Endometrial microvascular endothelial cells (primary cell): ENCODE results near the gene CD93. TPM values are rescaled to one million over a fixed set of nuclear protein-coding genes. Genes with fewer than 3 reads are reported as not detected.

Experiments
- in situ Hi-C: cut with HindIII; loops from 2 replicates; pipeline ENCODE4 v1.10.0; 2017; ENCODE audit warnings: low sequenced_read_pairs, low pct_unique_long_range_greater_than_20kb; ENCODE audit errors: inconsistent ontology term
- total RNA-seq: library from RNA; depleted of rRNA; stranded (reverse); fragments of >200 nt; gene quantifications from one replicate; pipeline ENCODE4 v1.2.3, GENCODE V29; 2015; ENCODE audit errors: inconsistent ontology term

The CD93 gene, protein sequence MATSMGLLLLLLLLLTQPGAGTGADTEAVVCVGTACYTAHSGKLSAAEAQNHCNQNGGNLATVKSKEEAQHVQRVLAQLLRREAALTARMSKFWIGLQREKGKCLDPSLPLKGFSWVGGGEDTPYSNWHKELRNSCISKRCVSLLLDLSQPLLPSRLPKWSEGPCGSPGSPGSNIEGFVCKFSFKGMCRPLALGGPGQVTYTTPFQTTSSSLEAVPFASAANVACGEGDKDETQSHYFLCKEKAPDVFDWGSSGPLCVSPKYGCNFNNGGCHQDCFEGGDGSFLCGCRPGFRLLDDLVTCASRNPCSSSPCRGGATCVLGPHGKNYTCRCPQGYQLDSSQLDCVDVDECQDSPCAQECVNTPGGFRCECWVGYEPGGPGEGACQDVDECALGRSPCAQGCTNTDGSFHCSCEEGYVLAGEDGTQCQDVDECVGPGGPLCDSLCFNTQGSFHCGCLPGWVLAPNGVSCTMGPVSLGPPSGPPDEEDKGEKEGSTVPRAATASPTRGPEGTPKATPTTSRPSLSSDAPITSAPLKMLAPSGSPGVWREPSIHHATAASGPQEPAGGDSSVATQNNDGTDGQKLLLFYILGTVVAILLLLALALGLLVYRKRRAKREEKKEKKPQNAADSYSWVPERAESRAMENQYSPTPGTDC
- total RNA-seq, result 477 TPM

DNA sequence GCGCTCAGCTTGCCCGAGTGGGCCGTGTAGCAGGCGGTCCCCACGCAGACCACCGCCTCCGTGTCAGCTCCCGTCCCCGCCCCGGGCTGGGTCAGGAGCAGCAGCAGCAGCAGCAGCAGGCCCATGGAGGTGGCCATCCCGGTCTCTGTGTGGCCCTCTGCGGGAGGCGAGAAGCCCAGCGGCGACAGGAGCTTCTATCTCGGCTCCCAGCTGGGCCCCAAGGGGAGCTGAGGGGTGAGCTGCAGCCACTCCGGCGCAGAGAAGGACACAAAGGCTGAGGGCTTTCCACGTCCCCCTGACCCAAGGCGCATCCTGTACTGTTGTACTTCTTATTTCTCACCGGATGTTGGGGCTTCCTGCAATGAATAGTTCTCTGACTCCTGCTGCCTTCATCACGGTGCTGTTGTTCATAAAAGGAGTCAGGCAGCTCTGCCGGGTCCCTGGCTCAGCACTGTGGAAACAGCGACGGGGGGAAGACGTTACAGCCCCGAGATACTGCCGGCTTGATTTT, at the start of gene CD93:
Gene CD93 (minus strand): TSS at position 269 of the 511 bp plus-strand sequence. CDS start 132 bp downstream, at position 137.
- in situ Hi-C loops, result no loop called here

DNA sequence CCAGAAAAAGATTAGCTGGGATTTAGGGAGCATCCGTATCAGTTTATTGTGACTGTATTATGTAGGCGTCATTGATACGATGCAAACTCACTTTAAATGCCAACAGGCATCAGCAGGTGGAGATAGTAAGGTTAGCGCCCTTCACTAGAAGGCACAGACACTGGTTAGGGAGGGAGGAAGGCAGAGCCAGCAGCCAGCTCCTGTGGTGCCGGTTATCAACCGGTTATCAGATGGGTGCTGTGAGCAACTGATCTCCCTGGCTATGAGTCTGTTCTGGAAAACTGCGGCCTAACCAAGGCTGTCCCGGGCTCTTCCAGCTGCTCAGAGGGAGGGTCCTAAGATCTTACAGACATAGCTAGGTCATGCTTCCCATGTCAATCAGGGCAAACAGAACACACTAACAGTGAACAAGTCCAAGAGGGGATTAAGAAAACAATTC, 47.5 kb upstream of the CD93 start:
- in situ Hi-C loops, result no loop called here

DNA sequence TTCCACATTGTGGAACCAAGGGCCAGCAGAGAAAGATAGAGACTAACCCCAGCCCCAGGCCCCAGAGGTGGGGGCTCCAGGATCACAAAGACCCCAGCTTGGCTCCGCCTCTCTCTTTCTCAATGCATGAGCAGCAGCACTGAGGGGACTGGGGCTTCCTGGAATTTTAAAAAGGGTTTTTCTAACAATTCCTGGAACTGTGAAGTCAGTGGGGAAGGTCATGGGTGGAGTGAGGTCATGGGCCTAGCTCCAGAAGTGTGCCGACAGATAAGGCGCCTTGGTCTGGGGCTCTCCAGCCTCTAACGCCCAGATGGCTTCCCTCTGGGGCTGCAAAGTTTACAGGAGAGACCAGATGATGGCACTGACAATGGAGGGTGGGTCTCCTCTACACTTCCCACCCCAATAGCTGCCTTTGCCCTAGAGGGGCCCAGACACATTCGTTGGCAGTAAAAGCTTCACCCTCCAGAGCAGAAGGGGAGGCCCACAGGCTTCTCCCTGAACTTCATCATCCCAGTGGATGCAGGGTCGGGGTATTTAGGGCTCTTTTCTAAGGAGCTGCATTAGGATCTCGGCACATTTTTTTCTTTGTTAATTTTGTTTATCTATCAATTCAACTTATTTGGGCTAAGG, 46.9 kb upstream of the CD93 start:
- in situ Hi-C loops, result no loop called here

DNA sequence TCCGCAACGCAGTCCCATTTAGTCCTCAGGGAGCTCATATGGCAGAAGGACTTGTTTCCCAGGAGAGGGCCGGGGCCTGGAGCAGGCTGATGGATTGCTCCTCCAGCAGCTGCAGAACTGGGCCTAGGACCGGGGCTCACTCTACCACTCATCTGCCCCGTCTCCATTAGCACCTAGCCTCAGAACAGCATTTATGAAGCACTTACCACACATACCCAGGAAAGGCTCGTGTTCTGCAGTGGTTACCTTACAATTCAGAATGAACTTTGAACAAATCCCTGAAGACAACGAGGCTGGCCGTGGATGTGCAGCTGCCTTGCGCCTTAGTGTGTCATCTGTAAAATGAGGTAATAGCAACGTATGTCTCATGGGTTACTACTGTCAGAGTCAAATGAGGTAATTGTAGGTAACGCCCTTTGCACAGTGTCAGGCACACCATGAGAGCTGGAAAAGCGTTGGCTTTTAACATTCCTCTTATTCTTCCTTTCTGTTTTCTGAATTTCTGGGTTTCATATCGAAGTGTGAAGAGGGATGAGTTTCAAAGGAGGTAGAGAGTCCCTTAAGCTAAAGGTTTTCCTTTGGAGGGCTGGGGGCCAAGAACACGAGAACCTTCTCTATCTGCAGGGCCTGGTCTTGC, 46.3 kb upstream of the CD93 start:
- in situ Hi-C loops, result no loop called here

DNA sequence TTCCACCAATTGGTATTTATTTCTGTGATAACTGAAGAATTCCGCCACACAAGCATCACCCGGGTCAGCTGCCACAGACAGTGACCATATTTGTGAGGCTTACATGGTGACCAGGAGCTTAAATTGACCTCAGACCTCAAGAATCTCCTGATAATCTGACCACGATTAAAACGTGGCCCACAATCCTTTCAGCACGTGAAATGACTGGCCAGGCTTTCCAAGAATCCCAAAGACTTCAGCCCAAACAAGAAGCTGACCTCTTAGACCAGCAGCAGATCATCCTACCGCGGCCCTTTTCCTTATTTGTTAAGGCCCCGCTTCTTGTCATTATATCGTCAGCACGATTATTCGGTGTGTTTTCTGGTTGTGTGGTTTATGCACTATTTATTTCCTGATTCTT, 45.6 kb upstream of the CD93 start:
- in situ Hi-C loops, result no loop called here

DNA sequence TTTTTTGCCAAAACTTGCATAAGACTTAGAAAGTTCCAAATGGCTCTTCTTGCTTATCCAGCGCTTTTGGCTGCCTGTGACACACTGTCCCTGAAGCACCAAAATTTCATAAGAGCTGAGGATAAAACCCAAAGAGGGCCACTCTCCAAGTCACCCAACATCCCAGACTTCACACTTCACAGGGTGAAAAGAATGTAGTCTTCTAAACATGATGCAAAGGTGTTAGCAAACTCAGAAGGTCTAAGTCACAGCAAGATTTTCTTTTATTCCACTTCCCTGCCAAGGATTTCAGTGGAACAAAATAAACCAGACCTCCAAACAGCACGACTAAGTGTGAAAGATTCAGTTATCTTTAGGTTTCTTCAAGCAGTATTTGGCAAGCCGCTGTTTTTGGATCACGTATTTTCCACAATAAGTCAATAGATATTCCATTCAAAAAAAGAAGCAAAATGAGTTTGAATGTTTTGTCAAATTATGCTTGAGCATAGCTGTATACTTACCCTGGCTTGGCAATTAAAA, 44.6 kb upstream of the CD93 start:
- in situ Hi-C loops, result no loop called here

DNA sequence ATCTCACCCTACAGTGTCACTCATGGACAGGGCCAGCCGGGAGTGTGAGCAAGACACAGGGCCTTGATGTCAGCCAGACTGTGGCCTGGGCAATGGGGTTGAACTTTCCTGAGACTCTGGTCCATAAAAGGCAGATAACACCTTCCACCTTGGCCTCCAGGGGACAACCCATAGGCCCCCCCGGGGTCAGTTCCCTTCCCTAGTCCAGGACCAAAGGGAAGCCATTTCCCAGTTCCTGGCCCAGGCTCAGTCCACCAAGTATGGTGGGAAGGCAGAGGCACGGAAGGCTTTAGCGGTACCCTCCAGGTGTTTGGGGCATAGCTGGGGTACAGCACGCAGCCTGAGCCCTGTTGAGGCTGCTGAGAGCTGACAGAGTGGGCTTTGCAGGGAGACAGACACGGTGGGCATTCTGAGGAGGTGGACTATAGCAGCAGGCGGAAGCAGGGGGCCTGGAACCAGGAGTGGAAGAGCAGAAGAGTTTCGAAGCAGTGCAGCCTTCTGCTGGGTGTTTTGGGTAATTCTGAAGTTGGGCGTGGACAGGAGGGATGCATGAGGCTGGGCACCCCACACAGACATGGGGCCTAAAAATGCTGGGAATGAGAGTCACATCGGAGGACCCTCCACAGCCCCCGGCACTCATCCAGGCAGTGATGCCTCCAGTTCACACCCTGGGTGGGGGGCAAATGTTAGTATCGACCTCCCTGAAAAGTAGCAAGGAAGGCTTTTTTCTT, 43.9 kb upstream of the CD93 start:
- in situ Hi-C loops, result no loop called here

DNA sequence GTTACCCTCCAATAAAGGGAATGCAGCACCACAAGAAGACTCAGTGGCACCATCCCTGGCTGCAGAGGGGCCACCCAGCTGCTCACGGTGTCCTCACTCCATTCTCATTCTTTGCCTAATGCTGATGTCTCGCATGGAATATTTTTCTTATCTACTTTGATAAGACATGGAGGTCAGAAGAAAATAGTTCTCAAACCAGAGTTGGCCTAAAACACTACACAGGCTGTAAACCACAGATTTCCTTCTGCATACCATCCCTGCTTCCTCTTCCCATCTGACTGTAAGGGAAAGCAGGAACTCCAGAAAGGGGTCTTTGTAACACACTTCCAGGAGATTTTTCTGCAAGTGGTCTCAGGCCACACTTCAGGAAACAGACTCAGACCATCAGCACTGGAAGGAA, 43.1 kb upstream of the CD93 start:
- in situ Hi-C loops, result no loop called here

DNA sequence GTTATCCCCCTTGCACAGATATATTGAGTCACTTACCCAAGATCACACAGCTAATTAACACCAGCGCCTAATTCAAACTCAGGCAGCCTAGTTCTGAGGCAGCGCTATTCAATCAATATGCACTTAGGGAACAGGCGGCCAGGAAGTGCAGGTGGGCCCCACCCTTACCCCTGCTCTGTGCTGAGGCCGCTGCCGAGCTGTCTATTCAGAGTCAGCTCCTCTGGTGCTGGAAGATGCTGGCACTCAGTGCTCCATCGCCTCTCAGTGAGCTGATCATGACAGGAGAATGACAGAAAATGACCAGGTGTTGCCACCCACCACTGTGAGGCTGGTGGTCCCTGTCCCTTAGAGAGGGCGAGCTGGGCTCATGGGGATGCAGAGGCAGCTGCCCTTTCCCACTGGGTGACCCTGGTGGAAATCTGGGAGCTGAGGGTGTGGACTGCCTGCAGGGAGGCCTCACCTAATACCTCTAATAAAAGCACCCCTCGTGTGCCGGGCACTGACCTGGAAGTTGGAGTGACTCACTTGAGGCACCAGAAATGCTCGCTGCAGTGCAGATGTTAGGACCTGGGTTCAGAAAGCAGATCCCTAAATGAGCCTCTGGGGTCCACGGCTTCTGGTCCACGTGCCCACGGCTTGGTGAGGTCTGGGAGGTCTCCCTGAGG, 42.5 kb upstream of the CD93 start:
- in situ Hi-C loops, result no loop called here

DNA sequence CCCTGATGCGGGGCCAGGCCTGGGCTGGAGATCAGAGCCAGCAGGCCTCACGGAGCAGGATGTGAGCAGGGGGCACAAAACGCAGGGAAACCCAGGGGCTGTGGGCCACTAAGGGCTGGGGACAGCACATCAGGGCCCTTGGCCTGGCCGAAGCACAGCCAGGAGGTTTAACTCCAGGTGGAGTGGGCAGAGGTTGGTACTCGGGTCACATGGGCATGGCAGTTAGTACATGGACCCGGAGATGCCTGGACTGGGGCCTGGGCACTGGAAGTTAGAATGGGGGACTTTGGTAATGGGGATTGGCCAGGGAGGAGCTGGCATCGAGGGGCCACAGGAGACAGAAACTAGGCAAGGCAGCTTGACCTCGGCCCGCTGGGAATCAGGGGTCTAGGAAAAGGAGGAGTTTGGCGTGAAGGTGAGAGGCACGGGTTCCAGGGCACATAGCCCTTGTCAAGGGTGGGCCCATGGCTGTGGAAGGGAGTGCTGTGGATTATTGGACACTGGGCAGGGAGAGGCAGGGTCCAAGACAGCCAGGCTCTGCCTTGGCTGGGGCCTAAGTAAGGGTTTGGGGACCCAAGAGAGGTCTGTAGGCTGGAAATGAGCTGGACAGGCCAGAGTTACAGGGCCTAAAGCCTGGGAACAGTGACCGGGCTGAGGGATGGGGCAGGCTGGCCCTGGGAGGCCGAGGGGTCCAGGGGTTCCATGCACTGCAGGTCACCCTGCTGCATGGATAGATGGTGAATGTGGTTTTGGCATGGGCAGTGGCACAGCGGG, 41.6 kb upstream of the CD93 start:
- in situ Hi-C loops, result no loop called here

DNA sequence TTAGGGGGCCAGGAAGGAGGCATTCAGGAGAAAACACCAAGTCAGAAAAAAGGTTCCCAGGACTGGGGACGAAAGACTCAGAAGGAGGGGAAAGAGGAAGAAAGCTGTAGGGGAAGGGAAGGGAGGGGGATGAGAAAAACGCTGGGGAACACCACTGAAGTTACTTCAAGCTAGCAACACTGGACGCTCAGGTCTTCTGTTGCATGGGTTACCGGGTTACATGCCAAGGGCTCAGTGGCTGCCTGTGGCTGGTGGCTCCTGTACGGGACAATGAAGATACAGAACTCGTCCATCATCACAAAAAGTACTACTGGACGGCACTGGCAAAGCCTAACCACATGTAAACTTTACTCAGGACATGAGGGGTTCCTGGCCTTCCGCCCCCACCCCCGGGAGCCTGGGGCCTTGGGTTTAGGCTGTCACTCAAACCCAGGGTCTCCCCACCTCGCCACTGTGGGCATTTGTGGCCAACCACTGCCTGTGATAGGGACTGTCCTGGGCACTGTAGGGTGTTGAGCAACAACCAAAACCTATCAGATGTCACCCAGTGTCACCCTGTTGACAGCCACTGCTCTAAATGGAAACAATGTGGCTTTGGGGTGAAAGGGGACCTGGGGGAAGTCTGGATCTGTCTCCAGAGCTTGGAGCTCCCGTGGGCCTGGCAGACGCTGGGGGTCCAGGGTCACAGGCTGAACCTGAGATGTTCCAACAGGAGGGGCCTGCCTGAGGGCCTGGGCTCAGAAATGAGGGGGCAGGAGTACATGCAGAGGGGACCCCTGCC, 40.3 kb upstream of the CD93 start:
- in situ Hi-C loops, result no loop called here

DNA sequence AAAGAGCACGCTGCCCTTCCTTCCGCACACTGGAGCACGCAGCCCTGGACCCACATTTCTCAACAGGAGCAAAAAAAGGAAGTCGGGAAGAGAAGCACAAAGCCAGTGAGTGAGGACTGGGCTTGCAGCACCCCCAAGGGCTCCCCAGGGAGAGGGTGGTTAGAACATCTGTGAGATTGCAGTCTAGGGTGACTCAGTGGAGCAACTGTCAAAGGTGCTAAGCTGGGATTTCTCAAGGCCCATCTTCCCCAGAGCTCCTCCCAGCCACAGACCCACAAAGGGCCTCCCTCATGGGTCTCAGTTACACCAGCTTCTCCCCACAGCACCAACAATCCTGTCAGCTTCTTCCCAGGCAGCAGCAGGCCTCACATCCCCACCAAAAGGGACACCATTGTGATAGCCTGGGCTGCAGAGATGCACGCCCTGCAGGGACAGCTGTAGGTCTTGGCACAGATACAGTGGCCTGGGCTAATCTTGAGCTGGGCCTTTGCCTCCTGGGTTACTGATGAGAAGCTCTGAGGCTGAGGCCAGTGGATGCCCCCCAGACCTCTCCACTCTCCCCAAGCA, 39.6 kb upstream of the CD93 start:
- in situ Hi-C loops, result no loop called here

DNA sequence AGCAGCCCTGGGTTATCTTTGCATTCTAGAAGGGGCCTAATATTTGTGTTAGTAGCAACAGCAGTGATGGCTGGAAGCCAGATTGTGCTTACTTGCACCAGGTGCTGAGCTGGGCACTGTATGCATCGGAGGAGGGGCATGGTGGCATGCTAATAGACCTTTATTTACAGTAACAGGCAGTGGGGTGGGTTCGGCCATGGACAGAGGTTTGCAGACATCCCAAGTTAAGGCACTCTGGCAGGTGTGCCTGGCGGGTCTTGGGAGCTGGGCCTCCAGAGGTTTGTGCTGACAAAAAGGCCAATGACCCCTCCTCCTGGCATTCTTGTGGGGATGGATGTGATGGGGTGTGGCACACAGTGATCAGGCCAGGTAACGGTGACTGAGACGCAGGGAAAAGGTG, 39.0 kb upstream of the CD93 start:
- in situ Hi-C loops, result no loop called here

DNA sequence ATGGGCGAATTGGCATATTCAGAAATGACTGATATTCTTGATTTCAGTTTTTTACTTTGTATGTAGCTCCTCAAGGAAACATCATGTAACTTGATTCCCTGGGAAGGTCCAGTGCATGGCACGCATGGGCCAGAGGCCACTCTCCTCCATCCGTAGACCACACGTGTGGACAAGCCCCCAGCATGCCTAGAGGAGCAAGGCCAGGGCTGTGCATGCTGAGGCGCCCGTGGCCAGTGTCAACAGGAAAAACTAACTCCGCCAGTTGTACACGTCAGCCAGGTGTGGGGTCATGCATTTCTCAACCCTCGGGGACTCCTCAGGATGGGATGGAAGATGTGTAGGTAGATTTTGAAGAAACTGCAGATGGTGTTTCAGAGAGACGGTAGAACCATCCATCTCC, 37.8 kb upstream of the CD93 start:
- in situ Hi-C loops, result no loop called here

DNA sequence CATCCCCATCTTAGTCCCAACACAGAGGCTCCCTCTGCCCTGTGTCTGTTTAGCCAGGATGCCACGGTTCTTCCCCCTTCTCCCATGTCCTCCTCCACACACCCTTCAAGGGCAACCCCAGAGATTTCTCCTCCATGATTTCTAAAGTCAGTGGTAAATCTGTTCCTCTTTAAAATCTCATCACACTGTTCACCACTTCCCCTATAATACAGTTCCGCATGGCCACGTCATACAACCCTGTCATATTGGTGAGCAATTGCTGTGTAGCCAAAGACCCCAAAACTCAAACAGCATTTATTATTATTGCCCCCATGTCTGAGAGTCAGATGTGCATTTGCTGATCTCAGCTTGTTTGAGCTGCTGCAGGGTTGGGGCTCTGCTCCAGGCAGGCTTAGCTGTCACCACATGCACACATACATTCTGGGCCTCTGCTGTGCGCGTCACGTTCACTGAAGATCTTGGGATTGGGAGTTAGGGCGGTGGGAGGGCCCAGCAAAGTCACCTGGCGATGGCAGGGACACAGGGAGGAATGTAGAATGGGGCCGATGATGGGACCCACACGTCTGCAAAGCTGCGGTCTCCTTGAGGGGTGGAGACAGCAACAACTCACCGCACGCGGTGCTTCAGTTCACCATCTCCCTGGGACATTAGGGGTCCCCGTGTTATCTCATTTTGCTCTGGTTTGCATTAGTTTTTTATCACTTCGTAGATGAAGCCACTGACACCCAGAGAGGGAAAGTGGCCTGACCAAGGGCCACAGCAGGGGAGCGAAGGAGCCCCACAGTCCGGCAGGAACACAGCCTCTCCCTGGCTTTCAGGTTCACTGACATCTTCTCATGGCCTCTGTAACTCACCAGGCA, 36.9 kb upstream of the CD93 start:
- in situ Hi-C loops, result no loop called here
